Spleen (tissue), 7 donors: ENCODE measurements around the gene SEC22A.

ENCODE experiments used
- POLR2A ChIP-seq, 3 donors: fragments of 450-650 bp; IDR thresholded peaks; one replicate each; pipeline ENCODE4 v1.5.1; 2017; ENCODE audit warnings: antibody characterized with exemption in 3 of 3, mild to moderate bottlenecking in 1 of 3
- POLR2AphosphoS5 ChIP-seq, 3 donors: sonication (generic); formaldehyde crosslinking; IDR thresholded peaks; one replicate each; pipeline ENCODE4 v1.5.1; 2017; ENCODE audit warnings: antibody characterized with exemption in 3 of 3
- TF ChIP-seq, protein P1 (sequence below), 11 experiments: fragments of 200-600 bp in 7 of 11; fragments of 450-650 bp in 4 of 11; sonication (generic) in 4 of 11; IDR thresholded peaks in 8 of 11; conservative IDR thresholded peaks in 3 of 11; 1 replicate in 7 of 11; 2 replicates in 4 of 11; pipeline versions ENCODE4 v1.4.0 to v1.8.0; 2016 to 2021; ENCODE audit warnings: antibody characterized with exemption in 11 of 11, inconsistent platforms in 4 of 11, mild to moderate bottlenecking in 1 of 11
- donor health status: DM: no; HTN: no; CAD: no; lungs with moderate emphysema.
- donor health status: DM: no; HTN: no; CAD: no.
- donor health status: DM: no; HTN: no; CAD: no.

DNA sequence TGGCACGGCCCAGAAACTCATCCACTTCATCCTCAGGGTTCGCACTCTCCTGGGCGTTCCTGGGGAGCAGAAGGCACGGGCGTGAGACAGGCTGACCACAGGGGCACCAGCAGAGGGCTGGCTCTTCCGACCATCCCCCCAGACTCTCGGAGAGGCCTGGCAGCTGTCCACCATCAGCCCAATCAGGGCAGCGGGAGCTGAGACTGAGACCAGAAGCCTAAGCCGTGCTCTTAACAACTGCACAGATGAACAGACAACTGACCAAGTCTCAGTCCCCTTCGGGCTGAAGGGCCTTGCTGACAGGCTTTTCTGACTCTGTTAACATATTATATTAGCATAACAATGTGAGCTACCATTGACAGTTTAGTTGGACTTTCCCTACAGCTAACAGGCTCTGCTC lies 118.0 kb downstream of the SEC22A start:
- TF ChIP-seq POLR2A (IDR thresholded peaks at IDR 0.05) (no peak), POLR2AphosphoS5 (IDR thresholded peaks at IDR 0.05) (no peak)
- TF ChIP-seq, protein P1, sequence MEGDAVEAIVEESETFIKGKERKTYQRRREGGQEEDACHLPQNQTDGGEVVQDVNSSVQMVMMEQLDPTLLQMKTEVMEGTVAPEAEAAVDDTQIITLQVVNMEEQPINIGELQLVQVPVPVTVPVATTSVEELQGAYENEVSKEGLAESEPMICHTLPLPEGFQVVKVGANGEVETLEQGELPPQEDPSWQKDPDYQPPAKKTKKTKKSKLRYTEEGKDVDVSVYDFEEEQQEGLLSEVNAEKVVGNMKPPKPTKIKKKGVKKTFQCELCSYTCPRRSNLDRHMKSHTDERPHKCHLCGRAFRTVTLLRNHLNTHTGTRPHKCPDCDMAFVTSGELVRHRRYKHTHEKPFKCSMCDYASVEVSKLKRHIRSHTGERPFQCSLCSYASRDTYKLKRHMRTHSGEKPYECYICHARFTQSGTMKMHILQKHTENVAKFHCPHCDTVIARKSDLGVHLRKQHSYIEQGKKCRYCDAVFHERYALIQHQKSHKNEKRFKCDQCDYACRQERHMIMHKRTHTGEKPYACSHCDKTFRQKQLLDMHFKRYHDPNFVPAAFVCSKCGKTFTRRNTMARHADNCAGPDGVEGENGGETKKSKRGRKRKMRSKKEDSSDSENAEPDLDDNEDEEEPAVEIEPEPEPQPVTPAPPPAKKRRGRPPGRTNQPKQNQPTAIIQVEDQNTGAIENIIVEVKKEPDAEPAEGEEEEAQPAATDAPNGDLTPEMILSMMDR (IDR thresholded peaks at IDR 0.05 in 8 of 11, conservative IDR thresholded peaks at IDR 0.05 in 3 of 11): no peak
